Glomerular visceral epithelial cell (primary cell): ENCODE data around the gene KRTAP5-3.
"Not testable (repeated sequence)": the region's sequence is repeated elsewhere in the genome, so short reads cannot be mapped to it uniquely, and the experiment has no call there.

Source experiments
- DNase-seq: peaks from one replicate; pipeline ENCODE4 v3.0.0-alpha.2; 2016; ENCODE audit errors: extremely low spot score

Gene KRTAP5-3

GRCh38 chr11:1619449-1619848, 11.2 kb upstream of the KRTAP5-3 start:
- DNase-seq = no peak

- no peak for DNase-seq
Observed at GRCh38 chr11:1618231-1618630, 10.0 kb upstream of the KRTAP5-3 start.

DNA sequence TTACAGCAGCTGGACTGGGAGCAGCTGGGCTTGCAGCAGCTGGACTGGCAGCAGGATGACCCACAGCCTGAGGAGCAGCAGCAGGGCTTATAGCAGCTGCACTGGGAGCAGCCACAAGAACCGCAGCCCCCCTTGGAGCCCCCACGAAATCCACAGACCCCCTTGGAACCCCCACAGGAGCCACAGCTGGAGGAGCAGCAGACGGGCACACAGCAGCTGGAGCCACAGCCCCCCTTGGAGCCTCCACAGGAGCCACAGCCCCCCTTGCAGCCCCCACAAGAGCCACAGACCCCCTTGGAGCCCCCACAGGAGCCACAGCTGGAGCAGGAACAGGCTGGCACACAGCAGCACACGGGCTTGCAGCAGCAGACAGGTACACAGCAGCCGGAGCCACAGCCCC, 362 bp downstream of the KRTAP5-3 start:
- DNase-seq = not testable (repeated sequence)

DNA sequence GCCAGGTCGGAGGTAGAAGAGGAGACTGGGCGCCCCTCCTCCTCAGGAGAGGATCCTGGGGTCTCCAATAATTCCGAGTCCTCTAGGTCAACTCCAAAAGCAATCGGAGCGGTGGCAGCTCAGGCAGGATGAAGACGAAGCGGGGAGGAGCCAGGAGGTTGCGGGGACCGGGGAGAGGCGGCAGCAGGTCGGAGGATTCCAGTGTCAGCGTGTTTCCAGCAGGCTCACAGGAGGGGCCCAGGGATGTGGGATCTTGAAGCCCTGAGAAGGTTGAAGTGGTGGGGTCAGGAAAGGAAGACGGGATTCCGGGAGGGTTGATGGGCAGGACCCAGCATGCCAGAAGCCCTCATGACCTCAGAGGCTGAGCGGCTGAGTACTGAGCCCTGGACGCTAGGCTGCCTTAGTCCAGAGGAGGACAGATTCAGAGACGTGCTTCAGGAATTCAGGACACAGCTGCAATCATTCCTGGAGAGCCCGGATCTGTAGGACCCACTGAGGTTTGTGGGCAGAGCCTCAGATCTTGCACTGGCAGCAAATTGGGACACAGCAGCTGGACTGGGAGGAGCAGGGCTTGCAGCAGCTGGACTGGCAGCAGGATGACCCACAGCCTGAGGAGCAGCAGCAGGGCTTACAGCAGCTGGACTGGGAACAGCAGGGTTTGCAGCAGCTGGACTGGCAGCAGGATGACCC, 962 bp downstream of the KRTAP5-3 start:
- DNase-seq = peak; percentile 2

GRCh38 chr11:1605923-1606322, 2.3 kb downstream of the KRTAP5-3 start:
- not testable (repeated sequence) for DNase-seq

DNA sequence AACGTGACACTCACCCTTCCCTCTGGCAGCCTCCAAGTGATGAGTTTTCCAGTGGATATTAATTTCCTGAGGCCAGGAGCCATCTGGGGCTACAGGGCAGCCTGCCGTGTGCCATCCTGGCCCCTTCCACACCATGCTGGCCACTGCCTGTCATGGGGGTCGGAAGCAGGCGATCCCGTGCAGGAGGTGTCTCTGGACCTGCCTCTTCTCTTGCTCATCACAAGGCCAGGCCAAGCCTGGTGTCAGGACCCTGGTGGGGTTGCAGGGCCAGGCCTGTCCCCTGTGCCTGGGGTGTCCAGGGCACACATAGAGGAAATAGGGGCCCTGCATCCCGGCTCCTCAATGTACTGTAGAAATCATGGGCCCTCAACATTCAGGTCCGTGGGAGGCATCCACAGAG, 3.6 kb downstream of the KRTAP5-3 start:
- no peak for DNase-seq

- DNase-seq = no peak
Observed at GRCh38 chr11:1604181-1604580, 4.1 kb downstream of the KRTAP5-3 start.

DNA sequence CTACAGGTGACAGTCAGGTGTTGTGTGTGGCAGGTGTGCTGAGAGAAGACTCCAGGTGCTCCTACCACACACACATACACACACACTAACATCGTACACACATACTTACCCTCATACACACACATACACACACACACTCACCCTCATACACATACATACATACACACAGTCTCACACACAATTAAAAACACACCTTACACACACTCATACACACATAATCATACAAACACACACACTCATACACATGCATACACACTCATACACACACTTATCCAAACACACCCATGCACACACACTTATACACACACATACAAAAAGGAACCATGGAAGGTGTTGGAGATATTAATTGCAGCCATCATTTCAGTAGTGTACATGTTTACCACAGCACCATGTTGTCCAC, 4.6 kb downstream of the KRTAP5-3 start:
- DNase-seq = no peak

DNA sequence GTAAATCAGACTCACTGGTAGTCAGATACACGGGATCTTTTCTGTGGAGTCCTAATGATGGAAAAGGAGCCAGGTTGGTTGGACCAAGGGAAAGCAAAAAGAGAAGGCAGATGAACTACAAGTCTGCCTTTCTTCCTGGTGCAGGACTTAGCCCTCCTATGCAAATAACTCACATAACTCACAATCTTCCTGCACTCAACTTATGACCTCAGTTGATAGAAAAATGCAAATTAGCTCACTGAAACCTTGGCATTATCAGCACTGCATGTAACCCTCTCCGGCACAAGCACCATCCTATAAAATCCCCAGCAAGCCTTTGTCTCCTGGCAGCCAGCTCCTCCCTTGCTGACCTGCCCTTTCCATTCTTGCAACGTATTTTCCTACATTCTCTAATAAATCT, 6.6 kb downstream of the KRTAP5-3 start:
- DNase-seq = not testable (repeated sequence)

- no peak for DNase-seq
Observed at GRCh38 chr11:1600626-1601025, 7.6 kb downstream of the KRTAP5-3 start.

- no peak for DNase-seq
Observed at GRCh38 chr11:1598816-1599215, 9.4 kb downstream of the KRTAP5-3 start.

- DNase-seq = not testable (repeated sequence)
Observed at GRCh38 chr11:1598406-1598805, 9.9 kb downstream of the KRTAP5-3 start.

DNA sequence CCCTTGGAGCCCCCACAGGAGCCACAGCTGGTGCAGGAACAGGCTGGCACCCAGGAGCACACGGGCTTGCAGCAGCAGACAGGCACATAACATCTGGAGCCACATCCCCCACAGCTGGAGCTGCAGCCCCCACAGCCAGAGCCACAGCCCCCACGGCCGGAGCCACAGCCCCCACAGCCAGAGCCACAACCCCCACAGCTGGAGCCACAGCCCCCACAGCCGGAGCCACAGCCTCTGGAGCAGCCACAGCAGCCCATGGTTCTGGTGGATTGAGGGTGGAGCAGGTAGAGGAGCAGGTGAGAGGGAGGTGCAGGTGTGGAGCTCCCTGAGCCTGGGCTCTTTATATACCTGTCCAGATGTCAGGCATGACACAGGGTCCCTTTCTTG, 10.3 kb downstream of the KRTAP5-3 start, which contains the start of gene KRTAP5-2:
TSS of gene KRTAP5-2 (minus strand) at position 301 of the 387 bp plus-strand sequence. CDS start at position 257, 44 bp downstream.
- DNase-seq = no peak

DNA sequence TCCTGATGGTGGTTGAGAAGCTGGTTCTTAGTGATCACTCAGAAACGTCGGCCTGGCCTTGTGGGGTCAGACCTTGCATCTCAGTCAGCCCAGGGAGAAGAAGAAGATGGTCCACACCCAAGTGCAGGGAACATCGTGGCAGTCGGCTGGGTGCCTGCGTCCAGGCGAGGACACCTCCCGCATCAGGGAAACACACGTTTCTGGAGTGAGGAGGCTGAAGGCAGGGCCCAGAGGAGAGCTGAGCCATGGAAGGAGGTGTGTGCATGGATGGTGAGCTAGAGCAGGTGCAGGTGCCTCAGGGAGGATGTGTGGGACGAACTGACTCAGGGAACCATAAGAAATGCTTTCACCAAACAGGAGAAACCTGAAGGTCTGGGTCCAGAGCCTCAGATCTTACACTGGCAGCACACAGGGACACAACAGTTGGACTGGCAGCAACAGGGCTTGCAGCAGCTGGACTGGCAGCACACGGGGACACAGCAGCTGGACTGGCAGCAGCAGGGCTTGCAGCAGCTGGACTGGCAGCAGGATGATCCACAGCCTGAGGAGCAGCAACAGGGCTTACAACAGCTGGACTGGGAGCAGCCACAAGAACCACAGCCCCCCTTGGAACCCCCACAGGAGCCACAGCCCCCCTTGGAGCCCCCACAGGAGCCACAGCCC, 10.8 kb downstream of the KRTAP5-3 start:
- DNase-seq = no peak

DNA sequence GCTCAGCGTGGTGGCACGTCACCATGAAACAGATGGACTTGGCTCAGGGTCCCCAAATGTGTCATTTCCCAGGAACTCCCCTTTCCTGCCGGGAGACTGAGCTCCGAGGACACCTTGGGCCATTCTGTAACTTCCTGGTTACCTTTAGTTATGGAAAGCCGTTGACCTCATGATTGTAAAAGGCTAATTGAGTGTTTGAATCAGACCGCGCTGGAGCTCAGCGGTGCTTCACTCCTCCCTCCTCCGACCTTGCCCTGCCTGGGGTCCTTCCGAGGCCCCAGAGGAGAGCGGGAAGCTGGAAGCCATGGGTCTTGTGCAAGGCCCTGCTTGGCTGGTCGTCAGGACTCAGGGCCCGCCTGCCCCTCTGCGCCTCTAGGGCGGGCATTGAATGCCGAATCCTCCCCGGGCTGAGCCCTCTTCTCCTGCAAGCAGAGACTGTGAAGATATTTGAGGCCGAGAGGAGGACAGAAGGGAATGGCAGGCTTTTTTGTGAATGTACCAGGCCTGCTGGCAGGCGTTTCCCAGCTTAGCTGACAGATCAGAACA, 11.6 kb downstream of the KRTAP5-3 start:
- not testable (repeated sequence) for DNase-seq

DNA sequence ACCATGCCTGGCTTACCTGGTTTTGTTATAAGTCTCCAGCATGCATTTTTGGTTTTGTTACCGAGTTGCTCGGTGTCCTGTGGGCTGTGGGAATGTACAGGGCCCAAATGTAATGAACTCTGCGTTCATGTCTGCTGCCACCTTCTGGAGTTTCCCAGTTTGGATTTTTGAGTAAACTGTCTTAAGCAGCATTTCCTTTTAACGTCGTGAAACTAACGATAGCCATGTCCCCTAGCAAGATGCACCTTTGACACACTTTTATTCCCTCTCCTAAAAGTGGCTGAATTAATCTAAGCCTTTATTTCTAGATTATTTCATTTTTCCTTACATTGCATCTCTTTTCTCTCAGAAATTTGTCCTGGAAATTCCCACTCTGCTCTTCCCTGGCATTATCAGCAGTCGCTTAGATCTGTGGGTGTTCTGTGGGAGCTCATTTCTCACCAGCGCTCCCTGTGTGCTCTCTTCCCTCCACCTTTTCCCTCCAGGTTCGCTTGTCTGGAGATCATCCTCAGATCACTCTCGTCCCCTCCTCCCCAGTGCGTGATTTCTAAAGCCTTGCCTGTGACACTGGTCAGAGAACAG, 12.2 kb downstream of the KRTAP5-3 start:
- not testable (repeated sequence) for DNase-seq

- DNase-seq = no peak
Observed at GRCh38 chr11:1592628-1593027, 15.6 kb downstream of the KRTAP5-3 start.

DNA sequence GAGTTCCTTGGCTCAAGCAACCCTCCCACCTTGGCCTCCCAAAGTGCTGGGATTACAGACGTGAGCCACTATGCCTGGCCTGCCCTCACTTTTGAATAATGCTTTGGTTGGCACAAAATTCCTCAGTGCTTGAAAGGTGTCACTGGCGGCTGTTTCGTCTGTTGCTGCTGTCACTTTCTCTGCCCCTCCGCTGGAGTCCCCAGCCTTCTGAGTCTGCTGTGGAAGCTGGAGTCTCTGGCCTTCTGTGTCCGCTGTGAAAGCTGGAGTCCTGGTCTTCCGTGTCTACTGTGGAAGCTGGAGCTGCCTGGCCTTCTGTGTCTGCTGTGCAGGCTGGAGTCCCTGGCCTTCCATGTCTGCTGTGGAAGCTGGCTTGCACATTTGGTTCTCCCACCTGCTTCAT, 18.3 kb downstream of the KRTAP5-3 start:
- no peak for DNase-seq

- not testable (repeated sequence) for DNase-seq
Observed at GRCh38 chr11:1589191-1589963, 18.9 kb downstream of the KRTAP5-3 start.

DNA sequence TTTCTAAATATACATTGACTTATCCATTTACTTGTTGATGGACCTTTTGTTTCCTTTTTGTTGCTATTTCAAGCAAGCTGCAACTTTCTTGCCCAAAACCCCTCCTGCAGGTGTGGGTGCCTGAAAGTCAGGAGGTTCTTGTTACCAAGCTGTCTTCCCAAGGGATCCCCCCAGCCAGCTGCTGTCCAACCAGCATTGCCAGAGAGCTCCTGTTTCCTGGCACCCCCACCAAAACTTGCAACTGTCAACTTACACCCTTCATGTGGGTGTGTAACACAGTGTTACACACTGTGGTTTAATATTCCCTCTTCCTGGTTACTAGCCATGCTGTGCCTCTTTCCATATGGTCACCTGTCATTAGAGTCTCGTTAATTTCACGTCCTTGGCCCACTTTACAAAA, 21.6 kb downstream of the KRTAP5-3 start:
- DNase-seq = no peak

- not testable (repeated sequence) for DNase-seq
Observed at GRCh38 chr11:1584661-1585370, 23.4 kb downstream of the KRTAP5-3 start, which contains the start of gene KRTAP5-1. Gene KRTAP5-1 (minus strand): TSS chr11:1585283. CDS start chr11:1585249, 34 bp downstream.
